Mesendoderm (in vitro differentiated cells): ENCODE results near the gene CROCC2.

Source experiments
- DNase-seq: peaks from one replicate; pipeline ENCODE4 v3.0.0; 2013
- H2AK5ac ChIP-seq: 2 replicates; pipeline ENCODE4 v1.6.1; 2013; ENCODE audit warnings: low read length, inconsistent platforms
- H2BK120ac ChIP-seq: 2 replicates; pipeline ENCODE4 v1.6.1; 2013; ENCODE audit warnings: low read depth, mild to moderate bottlenecking, low read length, moderate library complexity, mixed read lengths
- H2BK15ac ChIP-seq: replicated peaks from 2 replicates; pipeline ENCODE4 v1.6.1; 2013; ENCODE audit warnings: low read depth, mild to moderate bottlenecking, moderate library complexity
- H2BK5ac ChIP-seq: 2 replicates; pipeline ENCODE4 v1.6.1; 2013; ENCODE audit warnings: low read length, inconsistent platforms
- H3K18ac ChIP-seq: 2 replicates; pipeline ENCODE4 v1.6.1; 2013; ENCODE audit warnings: mild to moderate bottlenecking, low read length, mixed read lengths
- H3K23ac ChIP-seq: one replicate; pipeline ENCODE4 v1.6.1; 2013; ENCODE audit warnings: low read length
- H3K27ac ChIP-seq: 2 replicates; pipeline ENCODE4 v1.5.1; 2013; ENCODE audit warnings: low read depth, mild to moderate bottlenecking, inconsistent platforms, low read length, moderate library complexity
- H3K27me3 ChIP-seq: 2 replicates; pipeline ENCODE4 v1.6.1; 2013; ENCODE audit warnings: low read length, control low read depth, mild to moderate bottlenecking, inconsistent platforms; ENCODE audit not compliant: insufficient read depth, poor library complexity
- H3K36me3 ChIP-seq: 2 replicates; pipeline ENCODE4 v1.6.1; 2013; ENCODE audit warnings: low read length, inconsistent platforms; ENCODE audit not compliant: control insufficient read depth, insufficient read depth
- H3K4ac ChIP-seq: one replicate; pipeline ENCODE4 v1.6.1; 2013; ENCODE audit warnings: low read depth, mild to moderate bottlenecking, low read length, moderate library complexity
- H3K4me1 ChIP-seq: 2 replicates; pipeline ENCODE4 v1.6.1; 2013; ENCODE audit warnings: low read depth, low read length, inconsistent platforms; ENCODE audit not compliant: control insufficient read depth
- H3K4me2 ChIP-seq: 2 replicates; pipeline ENCODE4 v1.6.1; 2013; ENCODE audit warnings: low read length
- H3K4me3 ChIP-seq: 2 replicates; pipeline ENCODE4 v1.5.1; 2013; ENCODE audit warnings: mild to moderate bottlenecking, low read length
- H3K56ac ChIP-seq: one replicate; pipeline ENCODE4 v1.6.1; 2013; ENCODE audit warnings: low read length
- H3K79me1 ChIP-seq: 2 replicates; pipeline ENCODE4 v1.6.1; 2013; ENCODE audit warnings: low read length, inconsistent platforms
- H3K79me2 ChIP-seq: 2 replicates; pipeline ENCODE4 v1.6.1; 2013; ENCODE audit warnings: mild to moderate bottlenecking, low read length; ENCODE audit not compliant: control insufficient read depth, insufficient read depth
- H3K9ac ChIP-seq: 2 replicates; pipeline ENCODE4 v1.6.1; 2013; ENCODE audit warnings: low read length, inconsistent platforms
- H4K5ac ChIP-seq: one replicate; pipeline ENCODE4 v1.6.1; 2013; ENCODE audit warnings: low read length
- H4K8ac ChIP-seq: one replicate; pipeline ENCODE4 v1.6.1; 2013; ENCODE audit warnings: low read depth, mild to moderate bottlenecking, control low read depth, low read length, moderate library complexity
- WGBS: extraction: QIAGEN DNeasy Blood & Tissue Kit; methylation state at CpG from one replicate; pipeline ENCODE4 v1.1.7; 2013; ENCODE audit warnings: low lambda C conversion rate, missing lambda C conversion rate; ENCODE audit not compliant: insufficient coverage; ENCODE audit errors: extremely low coverage; 5-methylcytosine and 5-hydroxymethylcytosine counted together

The CROCC2 gene

GRCh38 chr2:241041589-241042158, 135.5 kb downstream of the CROCC2 start:
- no peak overlapping the region for H2BK15ac ChIP-seq
- H3K23ac ChIP-seq: no peak overlapping the region
- H4K5ac ChIP-seq: no peak overlapping the region
- no peaks in the 10 kb centered on the region for H3K36me3 ChIP-seq
- H2BK5ac ChIP-seq: no peak overlapping the region
- no peak overlapping the region for H2BK120ac ChIP-seq
- DNase-seq: no peak
- no peak overlapping the region for H2AK5ac ChIP-seq
- no peaks in the 10 kb centered on the region for H3K79me1 ChIP-seq
- H3K4me3 ChIP-seq: no peak overlapping the region
- no peak overlapping the region for H4K8ac ChIP-seq
- H3K27me3 ChIP-seq: no peaks in the 10 kb centered on the region
- no peaks in the 10 kb centered on the region for H3K79me2 ChIP-seq
- no peaks in the 10 kb centered on the region for H3K4me1 ChIP-seq
- no peak overlapping the region for H3K4ac ChIP-seq
- no peak overlapping the region for H3K56ac ChIP-seq
- no peak overlapping the region for H3K27ac ChIP-seq
- WGBS: no CpG with 5 or more reads among the region's 5 CpGs
- no peak overlapping the region for H3K18ac ChIP-seq
- no peak overlapping the region for H3K4me2 ChIP-seq
- no peak overlapping the region for H3K9ac ChIP-seq
